ENCODE data around the gene IL17RE. TPM values are rescaled to one million over a fixed set of nuclear protein-coding genes. Genes with fewer than 3 reads are reported as not detected.

The IL17RE gene
- total and polyA plus RNA-seq, 9 donors, result 1.0 to 6.5 (median 3.0) TPM

DNA sequence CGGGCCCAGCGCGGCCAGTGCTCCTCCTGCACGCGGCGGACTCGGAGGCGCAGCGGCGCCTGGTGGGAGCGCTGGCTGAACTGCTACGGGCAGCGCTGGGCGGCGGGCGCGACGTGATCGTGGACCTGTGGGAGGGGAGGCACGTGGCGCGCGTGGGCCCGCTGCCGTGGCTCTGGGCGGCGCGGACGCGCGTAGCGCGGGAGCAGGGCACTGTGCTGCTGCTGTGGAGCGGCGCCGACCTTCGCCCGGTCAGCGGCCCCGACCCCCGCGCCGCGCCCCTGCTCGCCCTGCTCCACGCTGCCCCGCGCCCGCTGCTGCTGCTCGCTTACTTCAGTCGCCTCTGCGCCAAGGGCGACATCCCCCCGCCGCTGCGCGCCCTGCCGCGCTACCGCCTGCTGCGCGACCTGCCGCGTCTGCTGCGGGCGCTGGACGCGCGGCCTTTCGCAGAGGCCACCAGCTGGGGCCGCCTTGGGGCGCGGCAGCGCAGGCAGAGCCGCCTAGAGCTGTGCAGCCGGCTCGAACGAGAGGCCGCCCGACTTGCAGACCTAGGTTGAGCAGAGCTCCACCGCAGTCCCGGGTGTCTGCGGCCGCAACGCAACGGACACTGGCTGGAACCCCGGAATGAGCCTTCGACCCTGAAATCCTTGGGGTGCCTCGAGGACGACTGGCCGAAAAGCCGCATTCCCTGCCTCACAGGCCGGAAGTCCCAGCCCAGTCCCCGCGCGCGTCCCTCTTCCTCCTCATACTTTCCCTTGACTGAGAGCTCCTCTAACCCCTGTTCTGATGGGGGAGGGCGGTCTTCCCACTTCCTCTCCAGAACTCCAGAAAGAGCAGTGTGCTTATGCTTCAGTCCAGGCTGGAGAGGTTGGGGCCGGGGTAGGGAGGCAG, 12.8 kb downstream of the IL17RE start:
- Histone ChIP-seq H3K27ac (ENCODE audit: low read length) (peak overlapping the region; percentile 97), H3K4me1 (ENCODE audit: control insufficient read depth, insufficient read depth, low read length) (peaks cover 35% of the 10 kb centered on the region), H3K27me3 (ENCODE audit: control insufficient read depth, insufficient read depth, low read length) (no peaks in the 10 kb centered on the region), H3K4me3 (ENCODE audit: low read length) (peak overlapping the region; percentile 69), H3K9me3 (replicated peaks; ENCODE audit: control insufficient read depth, low read depth, low read length) (no peaks in the 10 kb centered on the region), H3K36me3 (ENCODE audit: control insufficient read depth, insufficient read depth, low read length) (no peaks in the 10 kb centered on the region)
- peak; percentile 94 for DNase-seq
- under 1% methylated on average over 93 of the region's 99 CpGs for WGBS (ENCODE audit: insufficient coverage)

DNA sequence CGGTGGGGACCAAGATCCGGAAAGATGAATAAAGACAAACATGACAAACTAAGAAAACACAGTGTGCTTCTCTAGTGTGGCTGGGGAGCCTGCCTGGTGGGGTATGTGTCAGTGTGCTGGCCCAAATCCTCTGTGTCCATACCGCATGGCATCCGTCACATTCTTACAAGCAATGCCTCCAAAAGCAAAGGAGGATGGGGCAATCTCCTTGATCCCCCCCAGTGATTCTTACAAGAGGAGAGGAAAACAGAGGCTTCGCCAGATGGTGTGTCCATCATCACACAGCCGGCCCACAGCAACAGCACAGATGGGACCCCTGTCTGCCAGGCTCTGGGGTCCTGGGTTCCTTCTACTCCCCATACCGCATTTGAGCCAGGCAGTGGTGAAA, 13.7 kb downstream of the IL17RE start:
- no peak for DNase-seq
- Histone ChIP-seq H3K36me3 (ENCODE audit: control insufficient read depth, insufficient read depth, low read length) (no peaks in the 10 kb centered on the region), H3K9me3 (replicated peaks; ENCODE audit: control insufficient read depth, low read depth, low read length) (no peaks in the 10 kb centered on the region), H3K27me3 (ENCODE audit: control insufficient read depth, insufficient read depth, low read length) (no peaks in the 10 kb centered on the region), H3K4me3 (ENCODE audit: low read length) (peak overlapping the region; percentile 69), H3K4me1 (ENCODE audit: control insufficient read depth, insufficient read depth, low read length) (peaks cover 35% of the 10 kb centered on the region), H3K27ac (ENCODE audit: low read length) (peak overlapping the region; percentile 97)
- 0% methylated on average over 1 of the region's 7 CpGs for WGBS (ENCODE audit: insufficient coverage)

- H3K4me1 ChIP-seq (ENCODE audit: control insufficient read depth, insufficient read depth, low read length), result peaks cover 35% of the 10 kb centered on the region
- H3K36me3 ChIP-seq (ENCODE audit: control insufficient read depth, insufficient read depth, low read length), result peaks cover 2% of the 10 kb centered on the region
- peak within 1 kb of the TSS; percentile 97 for H3K27ac ChIP-seq (ENCODE audit: low read length)
- no peaks in the 10 kb centered on the region for H3K27me3 ChIP-seq (ENCODE audit: control insufficient read depth, insufficient read depth, low read length)
- H3K4me3 ChIP-seq (ENCODE audit: low read length), result peak within 1 kb of the TSS; percentile 69
- WGBS (ENCODE audit: insufficient coverage), result 8% methylated on average over 9 of the region's 19 CpGs
- DNase-seq, result peak; percentile 97
- H3K9me3 ChIP-seq (replicated peaks; ENCODE audit: control insufficient read depth, low read depth, low read length), result no peaks in the 10 kb centered on the region
These were observed 14.4 kb downstream of the IL17RE start, which contains the start of gene IL17RC for GRCh38 chr3:9916734-9917680. TSS of gene IL17RC (plus strand) at chr3:9917098. CDS start at chr3:9917316, 218 bp downstream.

DNA sequence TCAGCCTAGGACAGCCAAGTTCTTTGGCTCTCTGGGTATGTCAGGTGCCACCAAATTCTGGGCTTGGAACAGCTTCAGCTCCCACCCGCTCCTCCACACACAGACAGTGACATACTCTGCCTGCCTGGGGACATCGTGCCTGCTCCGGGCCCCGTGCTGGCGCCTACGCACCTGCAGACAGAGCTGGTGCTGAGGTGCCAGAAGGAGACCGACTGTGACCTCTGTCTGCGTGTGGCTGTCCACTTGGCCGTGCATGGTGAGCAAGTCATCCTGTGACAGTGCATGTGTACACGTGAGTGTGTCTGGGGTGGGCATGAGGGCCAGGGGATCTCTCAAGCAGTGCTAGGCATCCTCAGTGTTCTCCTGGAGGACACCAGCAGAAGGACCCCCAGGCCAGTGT, 15.2 kb downstream of the IL17RE start:
- H3K36me3 ChIP-seq (ENCODE audit: control insufficient read depth, insufficient read depth, low read length), result peaks cover 7% of the 10 kb centered on the region
- WGBS (ENCODE audit: insufficient coverage), result 78% methylated on average over 10 of the region's 10 CpGs
- H3K27me3 ChIP-seq (ENCODE audit: control insufficient read depth, insufficient read depth, low read length), result no peaks in the 10 kb centered on the region
- H3K4me1 ChIP-seq (ENCODE audit: control insufficient read depth, insufficient read depth, low read length), result peaks cover 35% of the 10 kb centered on the region
- no peaks in the 10 kb centered on the region for H3K9me3 ChIP-seq (replicated peaks; ENCODE audit: control insufficient read depth, low read depth, low read length)
- peak overlapping the region; percentile 97 for H3K27ac ChIP-seq (ENCODE audit: low read length)
- DNase-seq, result no peak
- H3K4me3 ChIP-seq (ENCODE audit: low read length), result no peak overlapping the region

DNA sequence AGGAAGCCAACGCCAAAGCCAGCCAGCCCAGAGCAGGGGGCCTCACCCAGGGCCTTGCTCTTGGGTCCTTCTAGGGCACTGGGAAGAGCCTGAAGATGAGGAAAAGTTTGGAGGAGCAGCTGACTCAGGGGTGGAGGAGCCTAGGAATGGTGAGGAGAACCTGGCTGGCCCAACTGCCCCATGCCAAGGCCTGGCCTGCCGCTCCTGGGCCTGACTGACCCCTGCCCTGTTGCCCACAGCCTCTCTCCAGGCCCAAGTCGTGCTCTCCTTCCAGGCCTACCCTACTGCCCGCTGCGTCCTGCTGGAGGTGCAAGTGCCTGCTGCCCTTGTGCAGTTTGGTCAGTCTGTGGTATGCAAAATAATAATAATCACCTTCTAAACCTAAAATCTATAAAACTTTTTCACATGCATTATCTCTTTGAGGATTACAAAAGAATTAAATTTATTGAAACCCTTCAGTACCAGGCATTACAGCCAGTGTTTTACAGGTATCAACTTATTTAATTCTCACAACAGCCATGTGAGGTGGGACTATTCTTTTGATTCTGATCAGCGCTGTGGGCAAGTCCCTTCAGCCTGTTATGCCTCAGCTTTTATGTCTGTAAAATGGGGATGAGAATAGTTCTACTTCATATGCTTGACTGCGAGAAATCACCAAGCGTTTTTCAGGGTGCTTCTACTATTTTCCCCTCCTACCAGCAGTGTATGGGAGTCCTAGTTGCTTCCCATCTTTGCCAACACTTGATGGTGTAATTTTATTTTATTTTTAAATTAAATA, 15.8 kb downstream of the IL17RE start:
- Histone ChIP-seq H3K27ac (ENCODE audit: low read length) (no peak overlapping the region), H3K4me3 (ENCODE audit: low read length) (no peak overlapping the region)
- 94% methylated on average over 5 of the region's 8 CpGs for WGBS (ENCODE audit: insufficient coverage)

DNA sequence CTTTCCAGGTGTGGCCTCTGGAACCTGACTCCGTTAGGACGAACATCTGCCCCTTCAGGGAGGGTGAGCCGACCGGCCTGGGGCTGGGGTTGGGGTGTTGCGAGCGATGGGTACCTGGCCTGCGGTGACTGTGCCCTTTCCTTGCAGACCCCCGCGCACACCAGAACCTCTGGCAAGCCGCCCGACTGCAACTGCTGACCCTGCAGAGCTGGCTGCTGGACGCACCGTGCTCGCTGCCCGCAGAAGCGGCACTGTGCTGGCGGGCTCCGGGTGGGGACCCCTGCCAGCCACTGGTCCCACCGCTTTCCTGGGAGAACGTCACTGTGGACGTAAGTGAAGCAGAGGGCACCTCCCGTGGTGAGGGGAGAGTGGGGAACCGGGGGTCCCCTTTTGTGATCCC, 25.5 kb downstream of the IL17RE start:
- Histone ChIP-seq H3K27ac (ENCODE audit: low read length) (no peak overlapping the region), H3K9me3 (replicated peaks; ENCODE audit: control insufficient read depth, low read depth, low read length) (no peaks in the 10 kb centered on the region), H3K27me3 (ENCODE audit: control insufficient read depth, insufficient read depth, low read length) (no peaks in the 10 kb centered on the region), H3K36me3 (ENCODE audit: control insufficient read depth, insufficient read depth, low read length) (peaks cover 51% of the 10 kb centered on the region), H3K4me3 (ENCODE audit: low read length) (no peak overlapping the region), H3K4me1 (ENCODE audit: control insufficient read depth, insufficient read depth, low read length) (peaks cover 9% of the 10 kb centered on the region)
- 89% methylated on average over 16 of the region's 23 CpGs for WGBS (ENCODE audit: insufficient coverage)
- DNase-seq, result no peak

More for the DNA sequence above, 15.8 kb downstream of the IL17RE start:
- Histone ChIP-seq H3K27me3 (ENCODE audit: control insufficient read depth, insufficient read depth, low read length) (no peaks in the 10 kb centered on the region), H3K36me3 (ENCODE audit: control insufficient read depth, insufficient read depth, low read length) (peaks cover 8% of the 10 kb centered on the region), H3K9me3 (replicated peaks; ENCODE audit: control insufficient read depth, low read depth, low read length) (no peaks in the 10 kb centered on the region), H3K4me1 (ENCODE audit: control insufficient read depth, insufficient read depth, low read length) (peaks cover 35% of the 10 kb centered on the region)
- DNase-seq, result no peak

DNA sequence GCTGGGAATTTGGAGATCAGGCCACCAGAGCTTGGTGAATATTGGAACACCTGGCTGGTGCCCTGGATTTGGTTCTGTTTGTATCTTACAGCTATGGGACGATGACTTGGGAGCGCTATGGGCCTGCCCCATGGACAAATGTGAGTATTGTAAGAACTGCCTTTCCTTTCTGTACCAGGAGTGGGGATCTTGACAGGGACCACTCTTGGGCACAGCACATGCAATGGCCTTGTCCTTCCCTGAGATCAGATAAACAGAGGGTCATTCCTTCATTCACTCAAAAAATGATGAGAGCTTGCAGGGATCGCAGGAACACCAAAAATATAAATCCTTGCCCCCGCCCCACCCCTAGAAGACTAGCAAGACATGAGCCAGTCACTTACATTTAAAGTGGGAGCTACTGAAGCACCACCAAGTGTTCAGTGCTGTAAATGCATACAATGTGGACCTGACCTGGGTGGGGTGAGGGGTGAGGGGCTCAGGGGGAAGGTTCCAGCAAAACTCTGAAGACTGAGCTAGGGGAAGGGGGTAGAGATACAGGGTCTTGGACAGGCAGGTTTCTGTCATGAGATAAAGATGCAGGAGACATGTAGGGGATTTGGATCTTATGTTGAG, 28.3 kb downstream of the IL17RE start:
- no peaks in the 10 kb centered on the region for H3K9me3 ChIP-seq (replicated peaks; ENCODE audit: control insufficient read depth, low read depth, low read length)
- DNase-seq, result no peak
- peaks cover 21% of the 10 kb centered on the region for H3K4me1 ChIP-seq (ENCODE audit: control insufficient read depth, insufficient read depth, low read length)
- no peaks in the 10 kb centered on the region for H3K27me3 ChIP-seq (ENCODE audit: control insufficient read depth, insufficient read depth, low read length)
- no peak overlapping the region for H3K4me3 ChIP-seq (ENCODE audit: low read length)
- no peak overlapping the region for H3K27ac ChIP-seq (ENCODE audit: low read length)
- peaks cover 30% of the 10 kb centered on the region for H3K36me3 ChIP-seq (ENCODE audit: control insufficient read depth, insufficient read depth, low read length)
- WGBS (ENCODE audit: insufficient coverage), result 100% methylated on average over 2 of the region's 4 CpGs

DNA sequence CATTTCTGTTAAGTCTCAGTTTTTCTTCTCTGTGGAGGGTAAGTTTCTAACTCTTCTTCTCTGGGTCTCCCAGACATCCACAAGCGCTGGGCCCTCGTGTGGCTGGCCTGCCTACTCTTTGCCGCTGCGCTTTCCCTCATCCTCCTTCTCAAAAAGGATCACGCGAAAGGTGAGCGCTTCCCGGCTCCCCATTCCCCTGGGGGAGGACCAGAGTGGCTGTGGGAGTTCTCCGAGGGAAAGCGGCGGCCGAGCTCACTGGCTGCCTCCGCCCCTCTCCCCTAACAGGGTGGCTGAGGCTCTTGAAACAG, 29.8 kb downstream of the IL17RE start:
- 0% methylated on average over 1 of the region's 13 CpGs for WGBS (ENCODE audit: insufficient coverage)
- H3K36me3 ChIP-seq (ENCODE audit: control insufficient read depth, insufficient read depth, low read length), result peaks cover 38% of the 10 kb centered on the region
- peak overlapping the region; percentile 75 for H3K4me3 ChIP-seq (ENCODE audit: low read length)

GRCh38 chr3:9932843-9933560, 30.4 kb downstream of the IL17RE start:
- H3K4me3 ChIP-seq (ENCODE audit: low read length), result peak overlapping the region; percentile 75
- no peaks in the 10 kb centered on the region for H3K9me3 ChIP-seq (replicated peaks; ENCODE audit: control insufficient read depth, low read depth, low read length)
- DNase-seq, result peak; percentile 86
- H3K27ac ChIP-seq (ENCODE audit: low read length), result peak overlapping the region; percentile 93
- under 1% methylated on average over 71 of the region's 77 CpGs for WGBS (ENCODE audit: insufficient coverage)
- H3K27me3 ChIP-seq (ENCODE audit: control insufficient read depth, insufficient read depth, low read length), result no peaks in the 10 kb centered on the region
- peaks cover 41% of the 10 kb centered on the region for H3K36me3 ChIP-seq (ENCODE audit: control insufficient read depth, insufficient read depth, low read length)
- peaks cover 21% of the 10 kb centered on the region for H3K4me1 ChIP-seq (ENCODE audit: control insufficient read depth, insufficient read depth, low read length)

More for the DNA sequence above, 29.8 kb downstream of the IL17RE start:
- no peak for DNase-seq
- Histone ChIP-seq H3K9me3 (replicated peaks; ENCODE audit: control insufficient read depth, low read depth, low read length) (no peaks in the 10 kb centered on the region), H3K27me3 (ENCODE audit: control insufficient read depth, insufficient read depth, low read length) (no peaks in the 10 kb centered on the region), H3K27ac (ENCODE audit: low read length) (peak overlapping the region; percentile 93), H3K4me1 (ENCODE audit: control insufficient read depth, insufficient read depth, low read length) (peaks cover 21% of the 10 kb centered on the region)

All from muscle of leg (tissue), 11 donors.